Mesodermal cell (in vitro differentiated cells): ENCODE data around the gene TMPRSS2.

ENCODE experiments used
- H3K27ac ChIP-seq: 2 replicates; pipeline ENCODE4 v1.7.0; 2013; ENCODE audit warnings: mild to moderate bottlenecking, low read depth, low read length, moderate library complexity; ENCODE audit not compliant: severe bottlenecking
- H3K36me3 ChIP-seq: 2 replicates; pipeline ENCODE4 v1.7.1; 2013; ENCODE audit warnings: mild to moderate bottlenecking, low read length, moderate library complexity; ENCODE audit not compliant: control insufficient read depth, insufficient read depth
- H3K4me1 ChIP-seq: one replicate; pipeline ENCODE4 v1.7.1; 2013; ENCODE audit warnings: mild to moderate bottlenecking, low read length; ENCODE audit not compliant: insufficient read depth, control insufficient read depth, poor library complexity, severe bottlenecking
- H3K4me3 ChIP-seq: 2 replicates; pipeline ENCODE4 v1.7.0; 2013; ENCODE audit warnings: low read length, control low read depth, mild to moderate bottlenecking; ENCODE audit not compliant: insufficient read depth, poor library complexity, severe bottlenecking; ENCODE audit errors: extremely low read depth
- H3K9me3 ChIP-seq: 2 replicates; pipeline ENCODE4 v1.7.1; 2013; ENCODE audit warnings: mild to moderate bottlenecking, low read length, moderate library complexity; ENCODE audit not compliant: control insufficient read depth
- WGBS, 2 experiments: methylation state at CpG; one replicate each; pipeline ENCODE4 v1.1.5; 2013; ENCODE audit warnings: missing lambda C conversion rate in 2 of 2; ENCODE audit not compliant: insufficient coverage in 2 of 2; 5-methylcytosine and 5-hydroxymethylcytosine counted together

The TMPRSS2 gene

DNA sequence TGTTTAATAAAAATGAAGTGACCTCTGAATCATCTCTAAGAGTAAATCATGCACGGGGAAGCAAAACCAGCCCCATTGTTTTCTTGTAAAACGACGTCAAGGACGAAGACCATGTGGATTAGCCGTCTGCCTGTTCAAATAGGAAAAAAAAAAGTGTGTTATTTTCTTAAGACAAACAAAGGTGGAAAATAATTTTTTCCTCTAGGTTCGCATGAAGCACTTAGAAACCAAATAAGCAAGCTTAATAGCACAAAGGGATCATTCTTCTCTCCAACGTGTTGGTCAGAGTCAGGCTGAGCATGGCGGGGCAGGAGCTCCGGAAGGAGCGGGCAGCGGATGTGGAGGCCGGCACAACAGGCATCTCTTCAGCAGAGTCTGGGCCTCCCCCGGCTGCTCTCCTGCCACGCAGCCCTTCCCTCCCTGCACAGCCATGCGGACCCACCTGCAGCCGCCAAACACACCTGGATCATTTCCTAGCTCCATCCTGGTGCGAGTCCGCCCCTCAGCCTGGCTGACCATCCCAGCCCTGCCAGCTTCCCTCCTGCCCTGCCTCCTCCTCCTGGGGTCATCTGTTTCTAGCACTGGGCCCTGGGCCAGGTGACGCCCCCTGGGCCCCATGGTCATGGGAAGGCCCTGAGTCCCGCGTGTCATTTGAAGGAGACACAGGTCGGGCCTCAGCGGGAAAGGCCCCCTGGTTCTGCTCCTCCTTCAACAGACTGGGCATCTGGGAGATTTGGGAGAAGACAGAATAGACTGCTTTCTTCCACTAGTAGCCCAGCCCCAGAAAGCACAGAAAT is 41.7 kb downstream of the TMPRSS2 start:
- Histone ChIP-seq H3K36me3 (no peaks in the 10 kb centered on the region), H3K4me3 (no peak overlapping the region), H3K9me3 (peaks cover 5% of the 10 kb centered on the region), H3K27ac (no peak overlapping the region), H3K4me1 (peaks cover 3% of the 10 kb centered on the region)
- 91 to 97% methylated on average over 16 to 18 of the region's 23 CpGs for WGBS, 2 experiments

DNA sequence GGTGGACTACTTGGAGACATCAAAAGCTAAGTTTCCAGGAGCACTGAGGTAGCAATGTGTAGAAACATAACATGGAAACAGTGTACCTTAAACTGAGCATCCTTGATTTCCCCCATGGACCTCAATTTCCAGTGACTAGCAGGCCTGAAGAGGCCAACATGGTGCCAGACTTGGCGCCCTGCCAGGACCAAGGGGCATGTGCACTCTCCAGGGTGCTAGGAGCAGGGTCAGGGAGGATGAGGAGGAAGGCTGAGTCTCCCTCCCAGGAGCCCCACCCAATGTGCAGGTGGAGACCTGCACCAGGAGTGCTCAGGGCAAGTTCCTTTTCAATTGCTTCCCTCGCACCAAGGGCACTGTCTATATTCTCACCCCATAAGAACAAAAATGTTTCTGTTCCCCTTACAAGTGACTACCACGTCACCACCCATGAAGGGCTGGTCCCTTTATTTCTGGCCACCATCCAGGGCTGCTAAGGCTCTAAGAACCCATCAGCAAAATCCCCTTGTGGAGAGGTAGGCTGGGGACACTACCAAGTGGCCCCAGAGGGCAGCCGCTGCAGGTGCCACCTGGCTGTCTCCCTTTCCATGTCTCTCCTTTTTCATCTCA is 42.7 kb downstream of the TMPRSS2 start:
- no peak overlapping the region for H3K4me3 ChIP-seq
- peaks cover 5% of the 10 kb centered on the region for H3K9me3 ChIP-seq
- WGBS, 2 experiments: 81 to 92% methylated on average over 4 of the region's 4 CpGs

DNA sequence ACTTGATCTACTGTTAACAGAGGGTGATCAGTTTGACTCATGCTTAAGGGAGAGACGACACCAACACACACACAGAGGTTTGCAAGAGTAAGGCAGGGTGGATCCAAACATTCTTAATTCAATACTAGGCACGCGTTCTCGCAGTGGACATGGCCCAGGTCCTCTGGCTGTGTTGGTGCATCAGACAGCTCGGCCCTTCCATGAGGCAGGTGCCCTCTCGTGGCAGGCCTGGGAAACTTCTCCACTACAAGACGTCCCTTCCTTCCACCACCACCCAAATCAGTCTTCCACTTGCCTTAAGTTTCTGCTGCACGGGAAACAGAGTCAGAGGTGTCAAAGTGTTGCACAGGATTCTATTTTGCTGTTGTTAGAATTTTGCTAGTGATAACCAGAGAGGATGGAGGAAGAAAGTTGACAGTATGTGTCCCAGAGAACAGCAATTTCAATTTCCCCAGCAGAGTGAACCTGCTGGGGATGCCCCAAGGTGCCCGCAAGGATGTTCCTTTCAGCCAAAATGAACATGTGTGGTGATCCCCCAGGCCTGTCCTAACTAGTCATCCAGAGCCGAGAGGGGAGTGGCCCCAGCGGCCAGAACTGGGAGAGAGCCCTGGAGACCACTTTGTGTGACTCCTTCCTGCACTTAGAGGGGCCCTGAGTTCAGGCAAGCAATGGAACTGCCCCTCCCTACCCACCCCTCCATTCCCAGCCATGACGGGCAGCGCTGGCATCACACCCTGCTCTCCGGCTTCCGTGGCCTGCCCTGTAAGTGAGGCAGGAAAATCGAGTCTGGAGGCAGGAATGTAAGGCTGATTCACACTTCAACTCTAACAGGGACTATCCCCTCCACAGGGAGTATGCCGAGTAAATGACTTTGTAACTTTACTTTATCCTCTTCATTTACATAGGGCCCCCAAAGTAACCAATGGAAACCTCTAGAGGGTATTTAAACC is 47.1 kb downstream of the TMPRSS2 start:
- Histone ChIP-seq H3K27ac (no peak overlapping the region), H3K36me3 (no peaks in the 10 kb centered on the region), H3K4me3 (no peak overlapping the region), H3K9me3 (peaks cover 5% of the 10 kb centered on the region), H3K4me1 (no peaks in the 10 kb centered on the region)
- 56 to 57% methylated on average over 8 to 10 of the region's 17 CpGs for WGBS, 2 experiments

More for the DNA sequence above, 42.7 kb downstream of the TMPRSS2 start:
- no peak overlapping the region for H3K27ac ChIP-seq
- H3K4me1 ChIP-seq: peaks cover 3% of the 10 kb centered on the region
- H3K36me3 ChIP-seq: no peaks in the 10 kb centered on the region

DNA sequence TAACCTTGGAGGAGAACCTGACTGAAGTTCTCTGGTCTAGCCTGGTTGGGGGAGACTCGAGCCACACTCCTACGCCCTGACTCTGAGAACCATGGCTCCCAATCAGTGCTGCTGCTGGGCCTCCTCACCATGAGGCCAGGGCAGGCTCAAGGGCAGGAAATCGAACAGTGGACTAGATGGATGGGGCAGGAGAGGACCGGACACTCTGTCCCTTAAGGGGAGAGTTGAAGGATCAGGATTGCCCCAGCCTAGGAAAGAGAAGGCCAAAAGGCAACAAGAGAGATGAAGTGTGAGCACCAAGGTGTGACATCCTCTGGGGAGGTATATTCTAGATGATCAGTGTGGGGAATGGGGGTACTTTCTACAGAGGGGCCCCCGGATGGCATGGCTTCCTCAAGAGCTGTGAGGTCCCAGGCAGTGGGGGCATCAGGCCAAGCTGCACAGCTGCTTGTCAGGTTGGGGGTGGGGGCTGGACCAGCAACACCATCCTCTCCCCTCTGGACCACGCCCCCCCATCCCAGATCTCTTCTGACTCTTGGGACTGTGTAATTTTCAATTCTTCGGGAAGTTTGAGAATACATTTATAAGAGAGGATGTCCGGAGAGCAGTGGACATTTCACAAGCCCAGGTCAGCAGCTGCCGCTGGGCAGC is 47.9 kb downstream of the TMPRSS2 start:
- H3K27ac ChIP-seq: no peak overlapping the region
- no peak overlapping the region for H3K4me3 ChIP-seq
- WGBS, 2 experiments: 87% methylated on average over 3 to 7 of the region's 9 CpGs
- H3K9me3 ChIP-seq: peaks cover 5% of the 10 kb centered on the region
- no peaks in the 10 kb centered on the region for H3K36me3 ChIP-seq
- H3K4me1 ChIP-seq: no peaks in the 10 kb centered on the region

DNA sequence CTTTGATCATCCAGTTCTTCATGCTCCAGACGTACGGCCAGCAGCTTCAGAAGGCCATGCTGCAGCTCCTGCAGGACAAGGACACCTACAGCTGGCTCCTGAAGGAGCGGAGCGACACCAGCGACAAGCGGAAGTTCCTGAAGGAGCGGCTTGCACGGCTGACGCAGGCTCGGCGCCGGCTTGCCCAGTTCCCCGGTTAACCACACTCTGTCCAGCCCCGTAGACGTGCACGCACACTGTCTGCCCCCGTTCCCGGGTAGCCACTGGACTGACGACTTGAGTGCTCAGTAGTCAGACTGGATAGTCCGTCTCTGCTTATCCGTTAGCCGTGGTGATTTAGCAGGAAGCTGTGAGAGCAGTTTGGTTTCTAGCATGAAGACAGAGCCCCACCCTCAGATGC is 49.4 kb downstream of the TMPRSS2 start:
- 96 to 99% methylated on average over 17 to 22 of the region's 22 CpGs for WGBS, 2 experiments
- H3K27ac ChIP-seq: no peak overlapping the region
- H3K4me1 ChIP-seq: no peaks in the 10 kb centered on the region
- no peaks in the 10 kb centered on the region for H3K9me3 ChIP-seq
- H3K4me3 ChIP-seq: no peak overlapping the region
- no peaks in the 10 kb centered on the region for H3K36me3 ChIP-seq

DNA sequence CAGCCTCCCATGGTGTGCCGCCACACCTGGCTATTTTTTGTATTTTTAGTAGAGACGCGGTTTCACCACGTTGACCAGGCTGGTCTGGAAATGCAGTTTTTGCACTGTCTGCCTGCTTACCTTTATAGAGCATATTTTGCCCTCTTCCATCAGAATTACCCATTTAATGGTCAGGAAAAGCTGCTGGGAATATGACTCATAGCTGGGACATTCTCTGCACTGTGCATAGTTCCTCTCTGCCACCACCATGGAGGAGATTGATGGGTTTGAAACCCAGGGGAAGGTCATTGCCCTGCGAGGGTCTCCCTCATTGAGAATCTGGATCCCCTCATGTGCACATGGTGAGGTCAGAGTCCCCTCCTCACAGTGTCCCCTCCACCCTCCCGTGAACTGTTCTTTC is 49.8 kb downstream of the TMPRSS2 start:
- no peaks in the 10 kb centered on the region for H3K36me3 ChIP-seq
- no peaks in the 10 kb centered on the region for H3K4me1 ChIP-seq
- H3K4me3 ChIP-seq: no peak overlapping the region
- H3K27ac ChIP-seq: no peak overlapping the region
- 73 to 86% methylated on average over 2 to 5 of the region's 6 CpGs for WGBS, 2 experiments
- H3K9me3 ChIP-seq: no peaks in the 10 kb centered on the region

DNA sequence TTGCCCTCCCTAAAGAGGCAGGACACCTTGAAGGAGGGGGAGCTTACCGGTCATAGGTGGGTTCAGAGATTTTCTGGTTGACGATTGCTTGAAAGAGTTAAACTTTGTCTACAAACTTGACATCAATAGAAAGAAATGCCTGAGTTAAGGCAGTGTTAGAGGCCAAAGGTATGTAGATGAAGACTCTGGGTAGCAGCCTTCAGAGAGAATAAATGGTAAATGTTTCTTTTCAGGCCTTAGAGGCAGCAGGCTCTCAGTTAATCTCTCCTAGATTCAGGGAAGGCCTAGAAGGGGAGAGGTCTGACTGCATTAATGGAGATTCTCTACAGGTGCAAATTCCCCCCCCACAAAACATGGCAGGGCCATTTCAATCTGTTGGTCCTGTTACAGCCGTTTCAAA is 54.2 kb downstream of the TMPRSS2 start:
- Histone ChIP-seq H3K4me3 (no peak overlapping the region), H3K27ac (no peak overlapping the region), H3K9me3 (no peaks in the 10 kb centered on the region), H3K4me1 (no peaks in the 10 kb centered on the region), H3K36me3 (no peaks in the 10 kb centered on the region)
- WGBS, 2 experiments: 70% methylated on average over 2 of the region's 3 CpGs; no CpG with 5 or more reads in 1 of the 2 experiments

DNA sequence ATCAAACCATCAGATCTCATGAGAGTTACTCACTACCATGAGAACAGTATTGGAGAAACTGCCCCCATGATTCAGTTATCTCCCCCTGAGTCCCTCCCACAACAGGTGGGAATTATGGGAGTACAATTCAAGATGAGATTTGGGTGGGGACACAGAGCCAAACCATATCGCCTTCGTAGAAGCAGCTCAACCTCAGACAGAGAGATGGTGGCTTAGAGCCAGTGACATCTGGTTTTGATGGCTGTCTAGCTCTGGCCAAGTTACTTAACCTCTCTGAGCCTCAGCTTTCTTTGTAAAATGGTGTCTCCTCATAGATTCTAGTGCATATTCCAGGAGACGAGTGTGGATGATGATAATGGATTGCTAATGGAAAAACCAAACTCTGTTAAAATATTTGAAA is 54.8 kb downstream of the TMPRSS2 start:
- Histone ChIP-seq H3K27ac (no peak overlapping the region), H3K4me3 (no peak overlapping the region), H3K36me3 (no peaks in the 10 kb centered on the region), H3K9me3 (no peaks in the 10 kb centered on the region), H3K4me1 (no peaks in the 10 kb centered on the region)
- 38 to 83% methylated on average over 1 of the region's 3 CpGs for WGBS, 2 experiments

DNA sequence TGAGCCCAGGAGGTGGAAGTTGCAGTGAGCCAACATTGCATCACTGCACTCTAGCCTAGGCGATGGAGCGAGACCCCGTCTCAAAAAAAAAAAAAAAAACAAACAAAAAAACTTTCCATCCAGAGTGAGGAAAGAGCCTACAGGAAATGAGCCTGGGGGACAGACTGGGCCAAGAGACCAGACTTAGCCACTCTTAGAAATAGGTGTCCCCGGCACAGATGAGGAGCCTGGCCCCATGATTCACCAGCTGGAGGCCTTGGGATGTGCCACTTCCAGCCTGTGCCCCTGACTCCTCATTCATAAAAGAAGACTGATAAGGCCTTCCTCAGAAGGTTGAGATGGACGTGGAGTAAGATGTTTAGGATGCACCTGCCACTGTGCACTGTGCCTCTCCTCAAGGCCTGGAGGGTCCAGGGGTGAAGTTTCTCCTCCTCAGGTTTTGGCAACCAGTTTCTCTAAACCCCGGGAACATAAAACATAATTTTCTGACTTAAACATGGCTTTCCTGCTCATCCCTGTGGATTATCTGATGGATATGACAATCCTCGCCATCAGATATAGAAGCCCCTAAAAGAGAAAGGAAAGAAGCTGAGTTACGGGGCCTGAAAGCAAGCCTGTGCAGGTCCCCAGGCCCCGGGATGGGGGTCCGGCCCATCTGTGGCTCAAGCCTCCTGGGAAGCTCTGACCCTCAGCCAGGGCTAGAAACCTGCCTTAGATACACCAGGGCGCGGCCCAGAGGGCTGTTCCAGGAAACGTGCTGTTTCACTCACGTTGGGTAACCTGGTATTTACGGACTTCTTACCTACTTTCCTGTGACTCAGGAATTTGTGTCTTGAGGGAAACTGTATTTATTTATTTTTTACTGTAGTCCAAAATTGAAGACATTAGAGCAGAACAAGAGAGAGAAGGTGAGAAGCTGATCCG is 55.9 kb downstream of the TMPRSS2 start:
- Histone ChIP-seq H3K4me3 (no peak overlapping the region), H3K36me3 (no peaks in the 10 kb centered on the region), H3K9me3 (no peaks in the 10 kb centered on the region), H3K4me1 (no peaks in the 10 kb centered on the region), H3K27ac (no peak overlapping the region)
- WGBS, 2 experiments: 95 to 98% methylated on average over 7 to 8 of the region's 16 CpGs
